Neuronal stem cell (in vitro differentiated cells): ENCODE data around the gene DEDD2.

Experiments used
- DNase-seq: peaks from one replicate; pipeline ENCODE4 v3.0.0-alpha.2; 2013; ENCODE audit warnings: low spot score
- H2AFZ ChIP-seq: one replicate; pipeline ENCODE4 v1.6.1; 2013; ENCODE audit warnings: mild to moderate bottlenecking, low read length, inconsistent platforms
- H2AK5ac ChIP-seq: 2 replicates; pipeline ENCODE4 v1.6.1; 2013; ENCODE audit warnings: low read depth, mild to moderate bottlenecking, inconsistent platforms, low read length, moderate library complexity, mixed read lengths
- H2BK120ac ChIP-seq: 2 replicates; pipeline ENCODE4 v1.6.1; 2013; ENCODE audit warnings: low read depth, mild to moderate bottlenecking, inconsistent platforms, low read length, moderate library complexity, mixed read lengths
- H2BK12ac ChIP-seq: one replicate; pipeline ENCODE4 v1.6.1; 2013; ENCODE audit warnings: low read length, inconsistent platforms
- H2BK15ac ChIP-seq: 2 replicates; pipeline ENCODE4 v1.6.1; 2013; ENCODE audit warnings: mild to moderate bottlenecking, low read length, inconsistent platforms, mixed read lengths
- H2BK5ac ChIP-seq: one replicate; pipeline ENCODE4 v1.6.1; 2013; ENCODE audit warnings: inconsistent platforms, mild to moderate bottlenecking, low read length, moderate library complexity
- H3K14ac ChIP-seq: one replicate; pipeline ENCODE4 v1.6.1; 2013; ENCODE audit warnings: low read length, inconsistent platforms
- H3K18ac ChIP-seq: 2 replicates; pipeline ENCODE4 v1.6.1; 2013; ENCODE audit warnings: low read length, inconsistent platforms
- H3K23ac ChIP-seq: 2 replicates; pipeline ENCODE4 v1.6.1; 2013; ENCODE audit warnings: low read depth, mild to moderate bottlenecking, mixed read lengths, low read length, inconsistent platforms; ENCODE audit not compliant: poor library complexity
- H3K27ac ChIP-seq: replicated peaks from 3 replicates; pipeline ENCODE4 v1.5.1; 2013; ENCODE audit warnings: low read length, inconsistent platforms
- H3K27me3 ChIP-seq, 3 experiments: 2 replicates each; pipeline ENCODE4 v1.6.1; 2013; ENCODE audit warnings: low read length in 3 of 3, mild to moderate bottlenecking in 2 of 3, inconsistent platforms in 1 of 3, low read depth in 1 of 3, mixed read lengths in 1 of 3, moderate library complexity in 1 of 3; ENCODE audit not compliant: control insufficient read depth in 3 of 3, insufficient read depth in 3 of 3
- H3K36me3 ChIP-seq, 2 donors: replicated peaks in 1 of 2; 2 replicates each; pipeline ENCODE4 v1.6.1; 2013; ENCODE audit warnings: low read length in 2 of 2; ENCODE audit not compliant: control insufficient read depth in 2 of 2, insufficient read depth in 2 of 2
- H3K4ac ChIP-seq: 2 replicates; pipeline ENCODE4 v1.6.1; 2013; ENCODE audit warnings: inconsistent platforms, mild to moderate bottlenecking, low read length, moderate library complexity
- H3K4me1 ChIP-seq, 2 donors: 1 replicate in 1 of 2; 2 replicates in 1 of 2; pipeline ENCODE4 v1.6.1; 2013; ENCODE audit warnings: low read length in 2 of 2, low read depth in 1 of 2; ENCODE audit not compliant: control insufficient read depth in 2 of 2, insufficient read depth in 1 of 2
- H3K4me2 ChIP-seq: one replicate; pipeline ENCODE4 v1.6.1; 2013; ENCODE audit warnings: mild to moderate bottlenecking, low read length, inconsistent platforms; ENCODE audit not compliant: insufficient read depth, poor library complexity, severe bottlenecking
- H3K4me3 ChIP-seq, 2 donors: 2 replicates each; pipeline ENCODE4 v1.5.1; 2013; ENCODE audit warnings: low read length in 2 of 2, mild to moderate bottlenecking in 2 of 2, inconsistent platforms in 1 of 2, moderate library complexity in 1 of 2
- H3K79me1 ChIP-seq: one replicate; pipeline ENCODE4 v1.6.1; 2013; ENCODE audit warnings: low read depth, mild to moderate bottlenecking, inconsistent platforms, low read length, moderate library complexity
- H3K9ac ChIP-seq: one replicate; pipeline ENCODE4 v1.6.1; 2013; ENCODE audit warnings: mild to moderate bottlenecking, low read depth, low read length, inconsistent platforms; ENCODE audit not compliant: poor library complexity
- H3K9me3 ChIP-seq, 2 donors: replicated peaks in 1 of 2; 2 replicates each; pipeline versions ENCODE3 to v1.6.1; 2013; ENCODE audit warnings: low read length in 2 of 2, mild to moderate bottlenecking in 2 of 2, inconsistent platforms in 1 of 2, low read depth in 1 of 2, mixed read lengths in 1 of 2, moderate library complexity in 1 of 2; ENCODE audit not compliant: control insufficient read depth in 2 of 2, insufficient read depth in 1 of 2
- H4K8ac ChIP-seq: one replicate; pipeline ENCODE4 v1.6.1; 2013; ENCODE audit warnings: low read depth, mild to moderate bottlenecking, inconsistent platforms, low read length, moderate library complexity
- H4K91ac ChIP-seq: one replicate; pipeline ENCODE4 v1.6.1; 2013; ENCODE audit warnings: low read length, low read depth, mild to moderate bottlenecking, inconsistent platforms; ENCODE audit not compliant: poor library complexity
- WGBS, 2 donors: extraction: QIAGEN DNeasy Blood & Tissue Kit; methylation state at CpG; one replicate each; pipeline ENCODE4 v1.1.7; 2013; ENCODE audit warnings: missing lambda C conversion rate in 2 of 2, mixed read lengths in 1 of 2; ENCODE audit not compliant: insufficient read length in 2 of 2, insufficient replicate concordance in 1 of 2; ENCODE audit errors: extremely low coverage in 2 of 2; 5-methylcytosine and 5-hydroxymethylcytosine counted together

Gene DEDD2

DNA sequence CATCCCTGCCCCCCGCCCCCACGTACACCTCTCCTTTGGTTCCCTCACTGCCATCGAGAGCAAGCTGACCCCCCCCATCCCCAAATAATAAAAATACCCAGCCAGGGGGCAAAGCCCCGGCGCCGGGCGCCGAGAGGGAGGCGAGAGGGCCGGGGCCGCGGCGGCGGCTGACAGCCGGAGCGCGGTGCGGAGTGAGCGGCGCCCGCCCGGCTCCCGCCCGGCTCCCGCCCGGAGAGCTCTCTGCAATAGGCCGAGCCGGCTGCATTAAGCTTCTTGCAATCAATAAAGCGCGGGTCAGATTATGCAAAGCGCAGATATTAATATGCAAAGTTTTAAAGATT lies 40.9 kb downstream of the DEDD2 start:
- Histone ChIP-seq H4K91ac (no peak overlapping the region), H3K9me3 (no peaks in the 10 kb centered on the region), H3K79me1 (no peaks in the 10 kb centered on the region), H2BK15ac (no peak overlapping the region), H3K4me1 (peaks cover 9 to 31% of the 10 kb centered on the region in 2 donors), H3K23ac (no peak overlapping the region), H3K27me3 (peaks cover 10 to 83% (median 60%) of the 10 kb centered on the region in 3 experiments), H3K36me3 (no peaks in the 10 kb centered on the region), H2AK5ac (no peak overlapping the region), H2BK12ac (no peak overlapping the region), H4K8ac (no peak overlapping the region), H3K14ac (no peak overlapping the region), H3K4ac (no peak overlapping the region), H3K9ac (no peak overlapping the region), H2BK120ac (no peak overlapping the region), H3K27ac (no peak overlapping the region), H3K4me2 (peak overlapping the region; percentile 85), H3K18ac (no peak overlapping the region), H3K4me3 (peak overlapping the region; percentile 44 to 69), H2BK5ac (no peak overlapping the region), H2AFZ (peak overlapping the region; percentile 88)
- WGBS, 2 donors = no CpG with 5 or more reads among the region's 31 CpGs
- peak; percentile 31 for DNase-seq

DNA sequence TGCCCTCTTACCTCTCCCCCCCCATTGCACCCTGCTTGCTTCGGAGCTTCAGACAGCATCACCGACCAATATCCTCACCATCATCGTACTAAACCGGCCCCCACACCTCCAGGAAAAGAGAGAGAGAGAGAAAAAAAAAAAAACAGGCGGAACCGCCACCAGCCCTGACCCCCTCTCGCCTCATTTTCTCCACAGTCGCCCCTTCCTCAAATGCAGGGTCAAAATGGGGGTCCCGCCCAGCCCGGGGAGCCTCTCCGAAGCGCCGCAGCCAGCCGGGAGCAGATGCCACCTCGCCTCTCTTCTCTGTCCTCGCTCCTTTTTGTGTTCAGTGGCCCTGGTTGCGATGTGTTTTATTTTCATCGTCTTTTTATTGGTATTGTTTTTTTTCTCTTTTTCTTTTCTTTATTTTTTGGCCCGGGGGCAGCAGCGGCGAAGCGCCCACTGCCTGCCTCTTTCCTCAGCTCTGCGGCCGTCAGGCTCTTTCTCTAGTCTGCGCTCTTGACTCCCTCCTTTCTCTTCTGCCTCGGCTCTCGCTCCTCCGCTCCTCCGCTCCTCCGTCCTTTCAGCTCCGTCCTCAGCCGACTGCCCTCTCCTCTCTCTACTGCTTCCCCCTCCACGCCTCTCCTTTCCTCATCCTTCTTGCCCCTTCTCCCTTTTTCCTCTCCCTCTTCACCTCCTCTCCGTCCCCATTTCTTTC lies 41.4 kb downstream of the DEDD2 start:
- H3K4me1 ChIP-seq = peaks cover 13 to 36% of the 10 kb centered on the region in 2 donors
- no peak overlapping the region for H2BK12ac ChIP-seq
- no peaks in the 10 kb centered on the region for H3K79me1 ChIP-seq
- H3K9me3 ChIP-seq = no peaks in the 10 kb centered on the region
- H4K91ac ChIP-seq = no peak overlapping the region
- H3K27ac ChIP-seq = no peak overlapping the region
- no peak overlapping the region for H3K18ac ChIP-seq
- no peak overlapping the region for H2BK5ac ChIP-seq
- H3K4me2 ChIP-seq = peak overlapping the region; percentile 85
- H2AFZ ChIP-seq = peak overlapping the region; percentile 88
- no peak overlapping the region for H3K23ac ChIP-seq
- H3K4ac ChIP-seq = no peak overlapping the region
- no peak overlapping the region for H2BK120ac ChIP-seq
- no CpG with 5 or more reads among the region's 34 CpGs for WGBS, 2 donors
- no peak overlapping the region for H4K8ac ChIP-seq
- no peak overlapping the region for H3K14ac ChIP-seq
- H2AK5ac ChIP-seq = no peak overlapping the region
- H3K27me3 ChIP-seq = peaks cover 10 to 81% (median 60%) of the 10 kb centered on the region in 3 experiments
- H3K4me3 ChIP-seq = peak overlapping the region; percentile 44 to 69
- H2BK15ac ChIP-seq = no peak overlapping the region
- no peak overlapping the region for H3K9ac ChIP-seq
- no peaks in the 10 kb centered on the region for H3K36me3 ChIP-seq
- no peak for DNase-seq

DNA sequence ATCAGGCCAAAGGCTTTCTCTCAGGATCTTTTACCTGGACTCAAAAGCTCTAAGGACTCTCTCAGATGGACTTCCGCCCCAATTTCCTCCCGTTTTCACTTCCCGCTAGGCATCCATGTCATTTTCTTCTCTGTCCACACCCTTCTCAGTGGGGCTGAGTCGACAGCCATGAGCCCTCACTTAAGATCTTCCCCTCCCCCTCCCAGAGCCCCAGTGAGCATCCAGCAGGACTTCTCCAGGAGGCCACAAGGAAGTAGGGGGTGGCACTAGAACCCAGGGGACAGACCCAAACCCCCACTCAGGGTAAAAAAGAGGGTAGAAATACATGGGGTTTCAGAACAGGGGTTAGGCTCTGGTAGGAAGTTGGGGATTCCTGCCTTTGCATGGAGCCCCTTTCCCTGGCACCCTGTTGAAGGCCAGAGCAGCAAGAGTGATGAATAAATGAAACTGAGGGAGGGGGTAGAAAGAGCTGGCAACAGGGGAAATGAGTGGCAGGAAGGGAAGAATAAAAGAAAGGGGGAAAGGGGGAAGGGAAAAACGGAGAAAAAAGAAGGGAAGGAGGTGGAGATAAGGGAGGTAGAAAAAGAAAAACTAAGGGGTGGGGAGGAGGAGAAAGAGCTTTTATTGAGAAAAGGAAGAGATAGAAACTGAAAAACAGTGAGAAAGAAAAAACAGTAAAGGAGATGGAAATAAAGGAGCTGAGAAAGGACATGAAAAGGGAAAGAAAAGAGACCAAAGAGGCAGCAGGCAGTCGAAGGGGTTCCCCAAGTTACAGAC lies 42.3 kb downstream of the DEDD2 start:
- H3K4ac ChIP-seq = no peak overlapping the region
- no CpG with 5 or more reads among the region's 6 CpGs for WGBS, 2 donors
- no peak overlapping the region for H4K8ac ChIP-seq
- no peak overlapping the region for H3K18ac ChIP-seq
- H2AK5ac ChIP-seq = no peak overlapping the region
- H3K9me3 ChIP-seq = no peaks in the 10 kb centered on the region
- H2BK120ac ChIP-seq = no peak overlapping the region
- no peak overlapping the region for H3K4me3 ChIP-seq
- peaks cover 10 to 74% (median 55%) of the 10 kb centered on the region in 3 experiments for H3K27me3 ChIP-seq
- no peaks in the 10 kb centered on the region for H3K36me3 ChIP-seq
- H3K4me1 ChIP-seq = peaks cover 16 to 45% of the 10 kb centered on the region in 2 donors
- no peak overlapping the region for H3K9ac ChIP-seq
- H3K4me2 ChIP-seq = no peak overlapping the region
- DNase-seq = no peak
- no peak overlapping the region for H3K14ac ChIP-seq
- H3K79me1 ChIP-seq = no peaks in the 10 kb centered on the region
- H2BK12ac ChIP-seq = no peak overlapping the region
- no peak overlapping the region for H3K23ac ChIP-seq
- no peak overlapping the region for H4K91ac ChIP-seq
- no peak overlapping the region for H2BK15ac ChIP-seq
- no peak overlapping the region for H3K27ac ChIP-seq
- H2BK5ac ChIP-seq = no peak overlapping the region
- no peak overlapping the region for H2AFZ ChIP-seq

DNA sequence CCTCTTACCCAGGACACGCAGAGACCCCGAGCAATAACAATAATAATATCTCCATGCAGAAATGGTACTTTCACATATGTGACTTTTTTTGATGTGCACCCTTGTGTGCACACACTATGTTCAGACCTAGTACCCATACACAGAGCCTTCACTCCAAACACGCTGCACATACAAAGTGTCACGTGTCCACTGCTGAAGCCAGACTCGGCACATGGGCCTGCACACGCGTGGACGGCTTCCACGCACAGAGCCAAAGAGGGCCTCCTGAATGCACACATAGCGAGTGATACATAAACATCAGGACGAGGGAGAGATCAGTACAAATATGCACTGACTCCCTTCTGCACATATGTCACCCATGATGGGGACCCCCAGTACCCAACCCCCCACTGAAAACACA lies 43.3 kb downstream of the DEDD2 start:
- Histone ChIP-seq H2BK12ac (no peak overlapping the region), H3K27me3 (peaks cover 10 to 65% (median 45%) of the 10 kb centered on the region in 3 experiments), H2BK120ac (no peak overlapping the region), H3K23ac (no peak overlapping the region), H2BK15ac (no peak overlapping the region), H3K4me2 (no peak overlapping the region), H2AFZ (no peak overlapping the region), H4K8ac (no peak overlapping the region), H3K4ac (no peak overlapping the region), H3K14ac (no peak overlapping the region), H3K9me3 (no peaks in the 10 kb centered on the region), H3K79me1 (no peaks in the 10 kb centered on the region), H3K36me3 (no peaks in the 10 kb centered on the region), H3K9ac (no peak overlapping the region), H3K18ac (no peak overlapping the region), H3K4me1 (peaks cover 13 to 52% of the 10 kb centered on the region in 2 donors), H3K27ac (no peak overlapping the region), H2BK5ac (no peak overlapping the region), H2AK5ac (no peak overlapping the region), H3K4me3 (no peak overlapping the region), H4K91ac (no peak overlapping the region)
- no peak for DNase-seq
- WGBS, 2 donors = no CpG with 5 or more reads among the region's 11 CpGs
